HepG2 (cell line): ENCODE data around the gene CYLD. TPM values are rescaled to one million over a fixed set of nuclear protein-coding genes. Genes with fewer than 3 reads are reported as not detected.

Experiments used
- BORCS8-MEF2B ChIP-seq: sonication (generic); formaldehyde crosslinking; IDR thresholded peaks from 2 replicates; pipeline ENCODE4 v1.8.0; 2022; ENCODE audit warnings: mild to moderate bottlenecking, missing genetic modification reagents
- FLYWCH1 ChIP-seq: sonication (generic); formaldehyde crosslinking; IDR thresholded peaks from 2 replicates; pipeline ENCODE4 v1.8.1; 2023; ENCODE audit warnings: mild to moderate bottlenecking, missing genetic modification reagents
- GFI1 ChIP-seq: sonication (generic); formaldehyde crosslinking; IDR thresholded peaks from 2 replicates; pipeline ENCODE4 v1.5.0; 2020; ENCODE audit warnings: missing genetic modification reagents, mild to moderate bottlenecking, borderline replicate concordance
- KDM4B ChIP-seq: sonication (generic); formaldehyde crosslinking; IDR thresholded peaks from 2 replicates; pipeline ENCODE4 v1.4.0; 2020; ENCODE audit warnings: missing genetic modification reagents
- PTBP1 ChIP-seq: fragments of 200-400 bp; formaldehyde crosslinking; IDR thresholded peaks from 2 replicates; pipeline ENCODE4 v1.6.1; 2018; ENCODE audit warnings: low read length, low read depth; ENCODE audit not compliant: poor library complexity, severe bottlenecking
- SOX6 ChIP-seq, 2 experiments: fragments of 450-650 bp in 1 of 2; sonication (generic) in 1 of 2; formaldehyde crosslinking in 1 of 2; IDR thresholded peaks; 2 replicates each; pipeline versions ENCODE4 v1.4.0 to v1.6.1; 2017 to 2020; ENCODE audit warnings: antibody characterized with exemption in 1 of 2, mild to moderate bottlenecking in 1 of 2, missing genetic modification reagents in 1 of 2
- ZNF263 ChIP-seq: sonication (generic); formaldehyde crosslinking; IDR thresholded peaks from 2 replicates; pipeline ENCODE4 v1.4.0; 2020; ENCODE audit warnings: missing genetic modification reagents
- ZNF501 ChIP-seq: sonication (generic); formaldehyde crosslinking; IDR thresholded peaks from 2 replicates; pipeline ENCODE4 v1.5.1; 2020; ENCODE audit warnings: mild to moderate bottlenecking, moderate library complexity, missing genetic modification reagents
- ZNF674 ChIP-seq: sonication (generic); formaldehyde crosslinking; IDR thresholded peaks from 2 replicates; pipeline ENCODE4 v1.5.0; 2020; ENCODE audit warnings: low read depth, mild to moderate bottlenecking, missing genetic modification reagents
- ZNF724P ChIP-seq: sonication (generic); formaldehyde crosslinking; IDR thresholded peaks from 2 replicates; pipeline ENCODE4 v1.8.0; 2022; ENCODE audit warnings: missing genetic modification reagents, borderline replicate concordance
- ZNF772 ChIP-seq: sonication (generic); formaldehyde crosslinking; IDR thresholded peaks from 2 replicates; pipeline ENCODE4 v1.5.0; 2020; ENCODE audit warnings: mild to moderate bottlenecking, missing genetic modification reagents
- ZNF773 ChIP-seq: sonication (generic); formaldehyde crosslinking; IDR thresholded peaks from 2 replicates; pipeline ENCODE4 v1.4.0; 2020; ENCODE audit warnings: missing genetic modification reagents, borderline replicate concordance
- polyA plus RNA-seq, 8 experiments: library from polyadenylated mRNA; depleted of rRNA in 3 of 8; stranded (reverse) in 7 of 8; unstranded in 1 of 8; fragments of >200 nt; fragmentation: Illumina TruSeq in 4 of 8; extraction: Trizol in 4 of 8; gene quantifications; 2 replicates each; pipeline versions ENCODE4 v1.2.1 to v1.2.3, GENCODE V29; 2011 to 2016; ENCODE audit warnings: low read depth in 4 of 8, missing spikeins in 1 of 8, mixed read lengths in 1 of 8; ENCODE audit not compliant: insufficient read depth in 1 of 8
- total RNA-seq, 5 experiments: library from RNA; depleted of rRNA; stranded (reverse); fragments of >200 nt; fragmentation: Illumina TruSeq; extraction: Trizol; gene quantifications; 2 replicates each; pipeline ENCODE4 v1.2.3, GENCODE V29; 2016; ENCODE audit warnings: low read depth in 1 of 5
- TF ChIP-seq, protein P1 (sequence below): sonication (generic); formaldehyde crosslinking; IDR thresholded peaks from 2 replicates; pipeline ENCODE4 v1.4.0; 2020; ENCODE audit warnings: missing genetic modification reagents, mild to moderate bottlenecking, borderline replicate concordance
- TF ChIP-seq, protein P2 (sequence below), 2 experiments: sonication (generic) in 1 of 2; formaldehyde crosslinking in 1 of 2; IDR thresholded peaks; 2 replicates each; pipeline versions ENCODE4 v1.4.0 to v1.6.1; 2018 to 2020; ENCODE audit warnings: missing genetic modification reagents in 2 of 2, borderline replicate concordance in 1 of 2, low read depth in 1 of 2, mild to moderate bottlenecking in 1 of 2, missing biosample characterization in 1 of 2
- TF ChIP-seq, protein P3 (sequence below): sonication (generic); formaldehyde crosslinking; IDR thresholded peaks from 2 replicates; pipeline ENCODE4 v1.4.0; 2020; ENCODE audit warnings: missing genetic modification reagents, borderline replicate concordance
- TF ChIP-seq, protein P4 (sequence below): sonication (generic); formaldehyde crosslinking; conservative IDR thresholded peaks from 2 replicates; pipeline ENCODE4 v1.8.0; 2022; ENCODE audit warnings: missing genetic modification reagents
- TF ChIP-seq, protein P5 (sequence below): sonication (generic); formaldehyde crosslinking; IDR thresholded peaks from 2 replicates; pipeline ENCODE4 v1.4.0; 2020; ENCODE audit warnings: missing genetic modification reagents, mild to moderate bottlenecking, borderline replicate concordance

Gene CYLD
- total and polyA plus RNA-seq, 2 of the 13 experiments (the other 11 are each of a cell fraction or from before 2014, with no cell fraction given) = 6.1 to 11.4 TPM

DNA sequence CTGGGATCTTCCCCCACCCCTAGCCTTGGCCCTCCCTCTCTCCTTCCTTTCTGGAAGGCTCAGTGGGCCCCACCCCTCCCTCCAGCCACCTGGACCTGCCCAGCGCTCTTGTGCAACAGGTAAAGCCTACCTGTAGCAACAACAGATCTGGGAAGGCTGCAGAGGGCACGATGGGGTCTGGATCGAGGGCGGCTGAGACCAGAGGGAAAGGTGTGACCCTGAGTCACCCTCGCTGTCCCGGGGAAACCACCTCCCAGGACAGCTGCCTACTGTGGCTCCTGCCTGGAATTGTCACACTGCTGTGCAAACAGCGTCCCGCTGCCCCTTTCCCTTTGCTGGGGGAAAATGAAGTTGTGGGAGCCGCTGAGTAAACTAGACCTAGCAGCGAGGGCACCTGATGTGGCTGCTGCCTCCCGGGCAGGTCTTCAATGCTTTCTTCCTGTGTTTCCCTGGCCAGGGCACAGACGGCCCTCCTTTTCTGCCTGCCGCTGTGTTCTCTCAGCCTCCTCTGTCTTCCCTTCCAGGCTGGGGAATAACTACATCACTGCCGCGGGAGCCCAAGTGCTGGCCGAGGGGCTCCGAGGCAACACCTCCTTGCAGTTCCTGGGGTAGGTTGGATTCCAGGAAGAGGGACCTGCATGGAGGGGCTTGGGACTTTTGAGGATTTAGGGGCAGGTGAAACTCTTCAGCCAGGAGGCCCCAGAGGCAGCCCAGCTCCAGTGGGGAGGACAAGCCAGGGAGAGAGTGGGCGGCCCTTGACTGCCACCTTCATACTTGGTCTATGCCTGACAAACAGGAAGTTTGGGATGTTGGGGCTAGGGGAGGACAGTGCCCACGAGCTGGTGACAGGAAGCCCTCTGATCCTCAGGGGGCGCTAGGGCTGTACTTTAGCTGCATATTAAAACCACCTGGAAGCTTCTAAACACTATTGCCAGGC, 22.2 kb upstream of the CYLD start (continued):
- TF ChIP-seq, protein P1, sequence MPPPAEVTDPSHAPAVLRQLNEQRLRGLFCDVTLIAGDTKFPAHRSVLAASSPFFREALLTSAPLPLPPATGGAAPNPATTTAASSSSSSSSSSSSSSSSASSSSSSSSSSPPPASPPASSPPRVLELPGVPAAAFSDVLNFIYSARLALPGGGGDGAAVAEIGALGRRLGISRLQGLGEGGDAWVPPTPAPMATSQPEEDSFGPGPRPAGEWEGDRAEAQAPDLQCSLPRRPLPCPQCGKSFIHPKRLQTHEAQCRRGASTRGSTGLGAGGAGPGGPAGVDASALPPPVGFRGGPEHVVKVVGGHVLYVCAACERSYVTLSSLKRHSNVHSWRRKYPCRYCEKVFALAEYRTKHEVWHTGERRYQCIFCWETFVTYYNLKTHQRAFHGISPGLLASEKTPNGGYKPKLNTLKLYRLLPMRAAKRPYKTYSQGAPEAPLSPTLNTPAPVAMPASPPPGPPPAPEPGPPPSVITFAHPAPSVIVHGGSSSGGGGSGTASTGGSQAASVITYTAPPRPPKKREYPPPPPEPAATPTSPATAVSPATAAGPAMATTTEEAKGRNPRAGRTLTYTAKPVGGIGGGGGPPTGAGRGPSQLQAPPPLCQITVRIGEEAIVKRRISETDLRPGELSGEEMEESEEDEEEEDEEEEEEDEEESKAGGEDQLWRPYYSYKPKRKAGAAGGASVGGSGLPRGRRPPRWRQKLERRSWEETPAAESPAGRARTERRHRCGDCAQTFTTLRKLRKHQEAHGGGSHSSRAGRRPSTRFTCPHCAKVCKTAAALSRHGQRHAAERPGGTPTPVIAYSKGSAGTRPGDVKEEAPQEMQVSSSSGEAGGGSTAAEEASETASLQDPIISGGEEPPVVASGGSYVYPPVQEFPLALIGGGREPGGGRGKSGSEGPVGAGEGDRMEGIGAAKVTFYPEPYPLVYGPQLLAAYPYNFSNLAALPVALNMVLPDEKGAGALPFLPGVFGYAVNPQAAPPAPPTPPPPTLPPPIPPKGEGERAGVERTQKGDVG (CRISPR knock-in tag) = 0 out of 2 replicates have a peak, but pooled peaks have one; percentile 44
- TF ChIP-seq, protein P2, sequence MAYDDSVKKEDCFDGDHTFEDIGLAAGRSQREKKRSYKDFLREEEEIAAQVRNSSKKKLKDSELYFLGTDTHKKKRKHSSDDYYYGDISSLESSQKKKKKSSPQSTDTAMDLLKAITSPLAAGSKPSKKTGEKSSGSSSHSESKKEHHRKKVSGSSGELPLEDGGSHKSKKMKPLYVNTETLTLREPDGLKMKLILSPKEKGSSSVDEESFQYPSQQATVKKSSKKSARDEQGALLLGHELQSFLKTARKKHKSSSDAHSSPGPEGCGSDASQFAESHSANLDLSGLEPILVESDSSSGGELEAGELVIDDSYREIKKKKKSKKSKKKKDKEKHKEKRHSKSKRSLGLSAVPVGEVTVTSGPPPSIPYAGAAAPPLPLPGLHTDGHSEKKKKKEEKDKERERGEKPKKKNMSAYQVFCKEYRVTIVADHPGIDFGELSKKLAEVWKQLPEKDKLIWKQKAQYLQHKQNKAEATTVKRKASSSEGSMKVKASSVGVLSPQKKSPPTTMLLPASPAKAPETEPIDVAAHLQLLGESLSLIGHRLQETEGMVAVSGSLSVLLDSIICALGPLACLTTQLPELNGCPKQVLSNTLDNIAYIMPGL (CRISPR knock-in tag; IDR thresholded peaks at IDR 0.05; ENCODE audit: borderline replicate concordance in 1 of 2, low read depth in 1 of 2) = peak in 1 of 2 experiments; percentile 80; a peak in 3 of 4 replicates
- TF ChIP-seq ZNF773 (CRISPR knock-in tag) = no peak
- TF ChIP-seq, protein P3, sequence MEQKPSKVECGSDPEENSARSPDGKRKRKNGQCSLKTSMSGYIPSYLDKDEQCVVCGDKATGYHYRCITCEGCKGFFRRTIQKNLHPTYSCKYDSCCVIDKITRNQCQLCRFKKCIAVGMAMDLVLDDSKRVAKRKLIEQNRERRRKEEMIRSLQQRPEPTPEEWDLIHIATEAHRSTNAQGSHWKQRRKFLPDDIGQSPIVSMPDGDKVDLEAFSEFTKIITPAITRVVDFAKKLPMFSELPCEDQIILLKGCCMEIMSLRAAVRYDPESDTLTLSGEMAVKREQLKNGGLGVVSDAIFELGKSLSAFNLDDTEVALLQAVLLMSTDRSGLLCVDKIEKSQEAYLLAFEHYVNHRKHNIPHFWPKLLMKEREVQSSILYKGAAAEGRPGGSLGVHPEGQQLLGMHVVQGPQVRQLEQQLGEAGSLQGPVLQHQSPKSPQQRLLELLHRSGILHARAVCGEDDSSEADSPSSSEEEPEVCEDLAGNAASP (CRISPR knock-in tag) = peak; percentile 80; the same call in 1 of the 2 replicates
- no peak for TF ChIP-seq KDM4B (CRISPR knock-in tag)
- no peak for TF ChIP-seq FLYWCH1 (CRISPR knock-in tag)
- peak; percentile 45; the same call in 1 of the 2 replicates for TF ChIP-seq ZNF772 (CRISPR knock-in tag)
- TF ChIP-seq GFI1 (CRISPR knock-in tag) = no peak
- TF ChIP-seq SOX6 (IDR thresholded peaks at IDR 0.05) = no peak
- TF ChIP-seq SOX6 (CRISPR knock-in tag; IDR thresholded peaks at IDR 0.05) = peak; percentile 31
- peak; percentile 78 for TF ChIP-seq ZNF263 (CRISPR knock-in tag)
- TF ChIP-seq, protein P4, sequence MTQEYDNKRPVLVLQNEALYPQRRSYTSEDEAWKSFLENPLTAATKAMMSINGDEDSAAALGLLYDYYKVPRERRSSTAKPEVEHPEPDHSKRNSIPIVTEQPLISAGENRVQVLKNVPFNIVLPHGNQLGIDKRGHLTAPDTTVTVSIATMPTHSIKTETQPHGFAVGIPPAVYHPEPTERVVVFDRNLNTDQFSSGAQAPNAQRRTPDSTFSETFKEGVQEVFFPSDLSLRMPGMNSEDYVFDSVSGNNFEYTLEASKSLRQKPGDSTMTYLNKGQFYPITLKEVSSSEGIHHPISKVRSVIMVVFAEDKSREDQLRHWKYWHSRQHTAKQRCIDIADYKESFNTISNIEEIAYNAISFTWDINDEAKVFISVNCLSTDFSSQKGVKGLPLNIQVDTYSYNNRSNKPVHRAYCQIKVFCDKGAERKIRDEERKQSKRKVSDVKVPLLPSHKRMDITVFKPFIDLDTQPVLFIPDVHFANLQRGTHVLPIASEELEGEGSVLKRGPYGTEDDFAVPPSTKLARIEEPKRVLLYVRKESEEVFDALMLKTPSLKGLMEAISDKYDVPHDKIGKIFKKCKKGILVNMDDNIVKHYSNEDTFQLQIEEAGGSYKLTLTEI (CRISPR knock-in tag) = no peak
- TF ChIP-seq ZNF724P (CRISPR knock-in tag) = no peak
- TF ChIP-seq BORCS8-MEF2B (CRISPR knock-in tag) = no peak; the same call in none of the 2 replicates
- TF ChIP-seq PTBP1 = no peak
- TF ChIP-seq, protein P5, sequence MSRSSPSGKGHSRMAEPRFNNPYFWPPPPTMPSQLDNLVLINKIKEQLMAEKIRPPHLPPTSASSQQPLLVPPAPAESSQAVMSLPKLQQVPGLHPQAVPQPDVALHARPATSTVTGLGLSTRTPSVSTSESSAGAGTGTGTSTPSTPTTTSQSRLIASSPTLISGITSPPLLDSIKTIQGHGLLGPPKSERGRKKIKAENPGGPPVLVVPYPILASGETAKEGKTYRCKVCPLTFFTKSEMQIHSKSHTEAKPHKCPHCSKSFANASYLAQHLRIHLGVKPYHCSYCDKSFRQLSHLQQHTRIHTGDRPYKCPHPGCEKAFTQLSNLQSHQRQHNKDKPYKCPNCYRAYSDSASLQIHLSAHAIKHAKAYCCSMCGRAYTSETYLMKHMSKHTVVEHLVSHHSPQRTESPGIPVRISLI (CRISPR knock-in tag) = no peak
- TF ChIP-seq ZNF501 = peak; percentile 69
- TF ChIP-seq ZNF674 (CRISPR knock-in tag) = no peak
